HAP-1 (cell line): ENCODE measurements around the gene ADAMTS17.

Source experiments
- DNase-seq, 2 experiments: peaks; one replicate each; pipeline ENCODE4 v3.0.0-alpha.2; 2016 to 2020; ENCODE audit warnings: low spot score in 2 of 2
- H3K27me3 ChIP-seq: fragments of 250-450 bp; sonication (Bioruptor Pico); 2 replicates; pipeline ENCODE4 v1.5.1; 2020; ENCODE audit warnings: low read depth, mild to moderate bottlenecking, moderate library complexity
- H3K36me3 ChIP-seq: fragments of 250-450 bp; sonication (Bioruptor Pico); replicated peaks from 2 replicates; pipeline ENCODE4 v1.5.1; 2020; ENCODE audit warnings: mild to moderate bottlenecking
- H3K4me1 ChIP-seq: fragments of 250-450 bp; sonication (Bioruptor Pico); 2 replicates; pipeline ENCODE4 v1.5.1; 2020; ENCODE audit warnings: mild to moderate bottlenecking
- H3K4me3 ChIP-seq: fragments of 250-450 bp; sonication (Bioruptor Pico); 2 replicates; pipeline ENCODE4 v1.5.1; 2020; ENCODE audit warnings: mild to moderate bottlenecking, moderate library complexity
- H3K9me3 ChIP-seq: fragments of 250-450 bp; sonication (Bioruptor Pico); 2 replicates; pipeline ENCODE4 v1.5.1; 2020; ENCODE audit warnings: mild to moderate bottlenecking, moderate library complexity
- in situ Hi-C: fragments of 300-500 bp; cut with MboI; formaldehyde crosslinking; loops from 3 replicates; pipeline ENCODE4 v1.14.3; 2020; ENCODE audit warnings: low sequenced_read_pairs, inconsistent platforms, mixed read lengths

The ADAMTS17 gene

GRCh38 chr15:100011235-100011634 is 330.5 kb downstream of the ADAMTS17 start:
- in situ Hi-C loops = no loop called here
- H3K4me3 ChIP-seq = no peak overlapping the region
- no peaks in the 10 kb centered on the region for H3K9me3 ChIP-seq
- no peaks in the 10 kb centered on the region for H3K4me1 ChIP-seq
- H3K36me3 ChIP-seq = no peaks in the 10 kb centered on the region
- H3K27me3 ChIP-seq = no peaks in the 10 kb centered on the region
- DNase-seq = no peak

GRCh38 chr15:100009372-100009771 is 332.4 kb downstream of the ADAMTS17 start:
- Histone ChIP-seq H3K4me1 (no peaks in the 10 kb centered on the region), H3K9me3 (no peaks in the 10 kb centered on the region), H3K27me3 (no peaks in the 10 kb centered on the region), H3K4me3 (no peak overlapping the region), H3K36me3 (no peaks in the 10 kb centered on the region)
- DNase-seq = no peak
- in situ Hi-C loops = no loop called here

GRCh38 chr15:100008258-100008657 is 333.5 kb downstream of the ADAMTS17 start:
- no peaks in the 10 kb centered on the region for H3K4me1 ChIP-seq
- no peaks in the 10 kb centered on the region for H3K9me3 ChIP-seq
- no peaks in the 10 kb centered on the region for H3K36me3 ChIP-seq
- H3K27me3 ChIP-seq = no peaks in the 10 kb centered on the region
- H3K4me3 ChIP-seq = no peak overlapping the region
- in situ Hi-C loops = no loop called here
- no peak for DNase-seq

DNA sequence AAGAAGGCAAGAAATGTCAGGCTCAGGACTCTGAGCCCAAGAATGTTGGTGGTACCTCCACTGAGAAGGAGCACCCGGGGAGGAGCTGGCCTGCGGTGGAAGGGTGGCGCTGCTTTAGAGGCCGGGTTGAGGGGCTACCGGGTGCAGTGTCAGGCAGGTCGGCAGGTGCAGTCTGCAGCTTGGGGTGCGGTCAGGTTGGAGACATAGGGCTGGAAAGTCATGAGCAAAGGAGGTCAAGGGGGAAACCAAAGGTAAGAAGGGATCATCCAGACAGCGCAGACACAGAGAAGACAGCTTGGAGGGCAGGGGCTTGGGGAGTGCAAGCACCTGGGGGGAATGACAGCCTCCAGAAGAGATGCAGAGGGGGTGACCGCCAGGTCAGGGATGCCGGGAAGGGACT is 334.2 kb downstream of the ADAMTS17 start:
- Histone ChIP-seq H3K4me3 (no peak overlapping the region), H3K36me3 (no peaks in the 10 kb centered on the region), H3K9me3 (no peaks in the 10 kb centered on the region), H3K4me1 (no peaks in the 10 kb centered on the region), H3K27me3 (no peaks in the 10 kb centered on the region)
- DNase-seq = no peak
- in situ Hi-C loops = no loop called here

DNA sequence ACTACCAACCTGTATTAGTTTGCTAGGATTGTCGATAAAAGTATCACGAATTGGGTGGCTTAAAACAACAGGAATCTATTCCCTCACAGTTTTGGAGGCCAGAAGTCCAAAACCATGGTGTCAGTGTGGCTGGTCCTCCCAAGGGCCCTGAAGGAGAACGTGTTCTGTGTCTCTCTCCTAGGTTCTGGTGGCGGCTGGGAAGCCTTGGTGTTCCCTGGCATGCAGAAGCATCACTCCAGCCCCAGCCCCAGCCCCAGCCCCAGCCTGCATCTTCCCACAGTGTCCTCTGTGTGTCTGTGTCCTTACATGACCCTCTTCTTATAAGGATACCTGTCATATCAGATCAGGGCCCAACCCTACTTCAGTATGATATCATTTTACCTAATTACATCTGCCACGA is 336.1 kb downstream of the ADAMTS17 start:
- Histone ChIP-seq H3K36me3 (no peaks in the 10 kb centered on the region), H3K4me3 (no peak overlapping the region), H3K9me3 (no peaks in the 10 kb centered on the region), H3K4me1 (no peaks in the 10 kb centered on the region), H3K27me3 (no peaks in the 10 kb centered on the region)
- DNase-seq = no peak
- in situ Hi-C loops = no loop called here

DNA sequence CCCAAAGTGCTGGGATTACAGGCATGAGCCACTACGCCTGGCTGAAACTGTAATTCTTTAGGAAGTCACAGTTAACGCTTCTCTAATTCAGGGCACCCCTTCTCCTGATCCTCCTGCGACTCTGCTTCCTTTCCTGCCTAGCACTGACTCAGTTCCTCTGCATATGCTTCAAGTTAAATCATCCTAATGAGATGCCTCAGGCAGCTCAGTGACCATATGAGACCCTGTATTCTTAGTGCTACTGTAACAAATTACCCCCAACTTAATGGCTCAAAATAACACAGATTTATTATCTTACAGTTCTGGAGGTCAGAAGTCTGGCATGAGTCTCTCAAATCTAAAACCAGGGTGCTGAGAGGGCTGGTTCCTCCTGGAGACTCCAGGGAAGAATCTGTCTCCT is 336.8 kb downstream of the ADAMTS17 start:
- Histone ChIP-seq H3K9me3 (no peaks in the 10 kb centered on the region), H3K27me3 (no peaks in the 10 kb centered on the region), H3K4me3 (no peak overlapping the region), H3K36me3 (no peaks in the 10 kb centered on the region), H3K4me1 (no peaks in the 10 kb centered on the region)
- DNase-seq = no peak
- in situ Hi-C loops = no loop called here

- Histone ChIP-seq H3K36me3 (no peaks in the 10 kb centered on the region), H3K27me3 (no peaks in the 10 kb centered on the region), H3K4me3 (no peak overlapping the region), H3K9me3 (no peaks in the 10 kb centered on the region), H3K4me1 (no peaks in the 10 kb centered on the region)
- no peak for DNase-seq
- in situ Hi-C loops = no loop called here
Measured at GRCh38 chr15:100002787-100003536, 338.8 kb downstream of the ADAMTS17 start.

GRCh38 chr15:100002086-100002620 is 339.6 kb downstream of the ADAMTS17 start:
- in situ Hi-C loops = no loop called here
- no peaks in the 10 kb centered on the region for H3K9me3 ChIP-seq
- H3K4me3 ChIP-seq = no peak overlapping the region
- no peaks in the 10 kb centered on the region for H3K36me3 ChIP-seq
- peak; percentile 18 to 31 for DNase-seq
- H3K27me3 ChIP-seq = no peaks in the 10 kb centered on the region
- H3K4me1 ChIP-seq = no peaks in the 10 kb centered on the region

GRCh38 chr15:100001405-100001804 is 340.4 kb downstream of the ADAMTS17 start:
- H3K4me1 ChIP-seq = no peaks in the 10 kb centered on the region
- in situ Hi-C loops = no loop called here
- DNase-seq = no peak
- H3K27me3 ChIP-seq = no peaks in the 10 kb centered on the region
- no peak overlapping the region for H3K4me3 ChIP-seq
- H3K9me3 ChIP-seq = no peaks in the 10 kb centered on the region
- H3K36me3 ChIP-seq = no peaks in the 10 kb centered on the region

GRCh38 chr15:99999282-100000070 is 342.3 kb downstream of the ADAMTS17 start:
- in situ Hi-C loops = no loop called here
- Histone ChIP-seq H3K9me3 (no peaks in the 10 kb centered on the region), H3K4me1 (no peaks in the 10 kb centered on the region), H3K4me3 (no peak overlapping the region), H3K36me3 (no peaks in the 10 kb centered on the region), H3K27me3 (no peaks in the 10 kb centered on the region)
- no peak for DNase-seq

DNA sequence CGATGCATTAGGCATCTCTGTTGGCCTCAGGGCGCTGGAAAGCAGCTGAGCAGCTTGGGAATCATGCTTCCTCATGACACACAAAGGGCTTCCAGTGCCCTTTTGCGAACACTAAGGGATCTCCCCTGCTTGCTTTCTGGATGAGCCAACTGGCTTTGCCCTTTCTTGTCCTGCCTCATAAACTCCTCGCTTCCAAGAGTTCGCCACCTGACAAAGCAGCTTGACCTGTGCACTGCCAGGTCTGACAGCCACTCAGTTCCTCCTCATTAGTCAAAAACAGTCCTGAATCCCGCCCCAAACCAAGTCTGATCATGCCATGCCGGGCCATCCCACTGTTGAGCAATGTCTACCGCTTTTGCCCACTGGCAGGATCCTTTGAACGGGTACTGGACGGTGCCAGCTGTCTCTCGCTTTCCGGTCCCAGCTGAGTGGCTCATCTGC is 343.1 kb downstream of the ADAMTS17 start:
- H3K27me3 ChIP-seq = no peaks in the 10 kb centered on the region
- DNase-seq = no peak
- in situ Hi-C loops = no loop called here
- no peaks in the 10 kb centered on the region for H3K9me3 ChIP-seq
- no peaks in the 10 kb centered on the region for H3K36me3 ChIP-seq
- no peaks in the 10 kb centered on the region for H3K4me1 ChIP-seq
- no peak overlapping the region for H3K4me3 ChIP-seq

GRCh38 chr15:99997112-99997651 is 344.6 kb downstream of the ADAMTS17 start:
- H3K9me3 ChIP-seq = no peaks in the 10 kb centered on the region
- H3K36me3 ChIP-seq = no peaks in the 10 kb centered on the region
- no peak overlapping the region for H3K4me3 ChIP-seq
- no peak for DNase-seq
- no peaks in the 10 kb centered on the region for H3K4me1 ChIP-seq
- no peaks in the 10 kb centered on the region for H3K27me3 ChIP-seq
- in situ Hi-C loops = no loop called here

GRCh38 chr15:99996660-99997059 is 345.1 kb downstream of the ADAMTS17 start:
- H3K27me3 ChIP-seq = no peaks in the 10 kb centered on the region
- in situ Hi-C loops = no loop called here
- H3K4me3 ChIP-seq = no peak overlapping the region
- no peaks in the 10 kb centered on the region for H3K36me3 ChIP-seq
- no peaks in the 10 kb centered on the region for H3K4me1 ChIP-seq
- DNase-seq = no peak
- no peaks in the 10 kb centered on the region for H3K9me3 ChIP-seq

- DNase-seq = no peak
- H3K4me3 ChIP-seq = no peak overlapping the region
- no peaks in the 10 kb centered on the region for H3K27me3 ChIP-seq
- H3K36me3 ChIP-seq = no peaks in the 10 kb centered on the region
- no peaks in the 10 kb centered on the region for H3K9me3 ChIP-seq
- in situ Hi-C loops = no loop called here
- H3K4me1 ChIP-seq = no peaks in the 10 kb centered on the region
Measured at GRCh38 chr15:99995543-99995942, 346.2 kb downstream of the ADAMTS17 start.
